ENCODE measurements around the gene THRA. TPM values are rescaled to one million over a fixed set of nuclear protein-coding genes. Genes with fewer than 3 reads are reported as not detected.

Gene THRA
- total RNA-seq, 1 donor from 2014 or later, result 17.6 TPM

- no peaks in the 10 kb centered on the region for H3K36me3 Mint-ChIP-seq (ENCODE audit: unreplicated experiment)
- H3K27ac Mint-ChIP-seq (ENCODE audit: unreplicated experiment), result peak overlapping the region; percentile 68
- TF ChIP-seq CTCF (IDR thresholded peaks at IDR 0.05; ENCODE audit: partially characterized antibody, unreplicated experiment), result no peak
- H3K4me3 Mint-ChIP-seq (ENCODE audit: unreplicated experiment), result peak overlapping the region; percentile 25
- H3K9me3 Mint-ChIP-seq (ENCODE audit: unreplicated experiment), result peaks cover 4% of the 10 kb centered on the region
- peaks cover 27% of the 10 kb centered on the region for H3K4me1 Mint-ChIP-seq (ENCODE audit: low read depth, unreplicated experiment)
- DNase-seq, result no peak
- H3K27me3 Mint-ChIP-seq (ENCODE audit: unreplicated experiment), result peaks cover 9% of the 10 kb centered on the region
These were observed 1.7 kb upstream of the THRA start for GRCh38 chr17:40060887-40061608.

DNA sequence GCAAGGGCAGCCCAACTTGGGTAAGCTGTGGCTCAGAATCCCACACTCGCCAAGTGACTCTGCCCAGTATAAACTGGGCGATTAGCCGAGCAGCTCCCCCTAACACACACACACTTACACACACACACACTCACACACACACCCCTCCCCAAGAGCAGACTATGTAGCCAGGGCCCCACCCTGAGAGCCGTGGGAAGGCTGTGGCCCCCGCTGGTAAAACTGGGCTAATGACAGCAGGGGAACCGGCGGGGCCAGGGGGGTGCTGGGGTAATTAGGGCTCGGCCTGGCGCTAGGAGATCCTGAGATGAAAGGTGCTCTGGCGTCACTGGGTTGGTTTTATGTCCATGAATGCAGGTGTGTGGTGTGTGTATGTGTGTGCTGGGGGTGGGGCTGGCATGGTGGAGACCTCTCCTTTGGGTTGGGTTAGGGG lies 1.1 kb upstream of the THRA start:
- H3K36me3 Mint-ChIP-seq (ENCODE audit: unreplicated experiment), result no peaks in the 10 kb centered on the region
- peaks cover 9% of the 10 kb centered on the region for H3K27me3 Mint-ChIP-seq (ENCODE audit: unreplicated experiment)
- peak overlapping the region; percentile 89 for H3K4me3 Mint-ChIP-seq (ENCODE audit: unreplicated experiment)
- peaks cover 4% of the 10 kb centered on the region for H3K9me3 Mint-ChIP-seq (ENCODE audit: unreplicated experiment)
- H3K27ac Mint-ChIP-seq (ENCODE audit: unreplicated experiment), result peak overlapping the region; percentile 52
- TF ChIP-seq CTCF (IDR thresholded peaks at IDR 0.05; ENCODE audit: partially characterized antibody, unreplicated experiment), result no peak
- H3K4me1 Mint-ChIP-seq (ENCODE audit: low read depth, unreplicated experiment), result peaks cover 27% of the 10 kb centered on the region
- DNase-seq, result no peak

- Mint-ChIP-seq H3K27ac (ENCODE audit: unreplicated experiment) (peak overlapping the region; percentile 89), H3K4me1 (ENCODE audit: low read depth, unreplicated experiment) (peaks cover 27% of the 10 kb centered on the region), H3K4me3 (ENCODE audit: unreplicated experiment) (peak overlapping the region; percentile 96), H3K27me3 (ENCODE audit: unreplicated experiment) (peaks cover 16% of the 10 kb centered on the region), H3K36me3 (ENCODE audit: unreplicated experiment) (no peaks in the 10 kb centered on the region), H3K9me3 (ENCODE audit: unreplicated experiment) (peaks cover 4% of the 10 kb centered on the region)
- peak; percentile 69 for DNase-seq
- TF ChIP-seq CTCF (IDR thresholded peaks at IDR 0.05; ENCODE audit: partially characterized antibody, unreplicated experiment), result no peak
These were observed 514 bp downstream of the THRA start for GRCh38 chr17:40063187-40063771.

- Mint-ChIP-seq H3K4me3 (ENCODE audit: unreplicated experiment) (peak overlapping the region; percentile 96), H3K36me3 (ENCODE audit: unreplicated experiment) (no peaks in the 10 kb centered on the region), H3K27me3 (ENCODE audit: unreplicated experiment) (peaks cover 16% of the 10 kb centered on the region), H3K27ac (ENCODE audit: unreplicated experiment) (peak overlapping the region; percentile 89), H3K9me3 (ENCODE audit: unreplicated experiment) (peaks cover 4% of the 10 kb centered on the region), H3K4me1 (ENCODE audit: low read depth, unreplicated experiment) (peaks cover 28% of the 10 kb centered on the region)
- no peak for TF ChIP-seq CTCF (IDR thresholded peaks at IDR 0.05; ENCODE audit: partially characterized antibody, unreplicated experiment)
- no peak for DNase-seq
These were observed 1.3 kb downstream of the THRA start for GRCh38 chr17:40063901-40064531.

Data from glutamatergic neuron (in vitro differentiated cells).